Stimulated activated CD8-positive, alpha-beta memory T cell treated with anti-CD3 and anti-CD28 coated beads, Interleukin-7, amount 100 ng/mL, for 4 hours (primary cell): ENCODE results near the gene SP7.
"Not testable (repeated sequence)": the region's sequence is repeated elsewhere in the genome, so short reads cannot be mapped to it uniquely, and the experiment has no call there.

Source experiments
- DNase-seq, 2 donors: peaks; one replicate each; pipeline ENCODE4 v3.0.0-alpha.2; 2020; ENCODE audit warnings: low read depth in 2 of 2

Gene SP7

DNA sequence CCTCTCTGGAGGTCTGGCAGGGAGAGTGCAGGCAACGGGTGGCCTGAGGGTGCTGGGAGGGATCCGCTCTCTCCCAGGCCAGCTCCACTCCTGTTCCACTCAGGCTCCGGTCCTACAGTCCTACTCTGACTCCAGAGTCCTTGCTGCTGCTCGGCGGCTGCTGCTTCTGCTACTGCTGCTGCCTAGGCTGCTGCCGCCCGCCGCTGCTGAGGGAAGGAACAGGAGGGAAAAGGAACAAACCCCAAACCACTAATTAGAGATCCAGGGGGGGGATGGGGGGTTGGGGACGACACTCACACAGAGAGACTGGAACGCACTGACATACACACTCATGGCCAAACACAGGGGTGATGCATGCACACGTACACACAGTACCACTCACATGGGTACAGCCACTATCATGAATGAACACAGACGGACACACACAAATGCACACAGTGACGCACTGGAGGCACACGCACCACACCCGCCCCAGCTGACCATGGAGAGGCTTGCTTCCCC is at the start of gene SP7:
Gene SP7, minus strand, starts transcription at position 174 of the 501 bp plus-strand sequence. CDS start 708 bp downstream, outside the sequence.
- no peak for DNase-seq

GRCh38 chr12:53383258-53383657 is 47.1 kb upstream of the SP7 start:
- no peak for DNase-seq

DNA sequence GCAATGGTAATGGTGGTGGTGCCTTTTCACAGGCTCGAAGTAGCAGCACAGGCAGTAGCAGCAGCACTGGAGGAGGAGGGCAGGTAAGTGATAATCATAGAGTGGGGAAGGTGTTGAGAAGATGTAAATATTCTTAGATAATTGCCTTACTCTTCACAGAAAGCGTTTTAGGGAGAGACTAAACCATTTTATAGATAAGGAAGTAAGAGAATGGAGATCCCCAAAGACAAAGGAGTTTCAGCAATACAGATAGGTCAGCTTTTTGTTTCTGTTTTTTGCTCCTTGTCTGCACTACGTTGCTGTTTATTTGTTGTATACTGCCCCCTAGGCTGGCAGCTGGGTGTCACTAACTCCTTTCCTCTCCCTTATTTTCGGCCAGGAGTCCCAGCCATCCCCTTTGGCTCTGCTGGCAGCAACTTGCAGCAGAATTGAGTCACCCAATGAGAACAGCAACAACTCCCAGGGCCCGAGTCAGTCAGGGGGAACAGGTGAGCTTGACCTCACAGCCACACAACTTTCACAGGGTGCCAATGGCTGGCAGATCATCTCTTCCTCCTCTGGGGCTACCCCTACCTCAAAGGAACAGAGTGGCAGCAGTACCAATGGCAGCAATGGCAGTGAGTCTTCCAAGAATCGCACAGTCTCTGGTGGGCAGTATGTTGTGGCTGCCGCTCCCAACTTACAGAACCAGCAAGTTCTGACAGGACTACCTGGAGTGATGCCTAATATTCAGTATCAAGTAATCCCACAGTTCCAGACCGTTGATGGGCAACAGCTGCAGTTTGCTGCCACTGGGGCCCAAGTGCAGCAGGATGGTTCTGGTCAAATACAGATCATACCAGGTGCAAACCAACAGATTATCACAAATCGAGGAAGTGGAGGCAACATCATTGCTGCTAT is 45.8 kb upstream of the SP7 start:
- no peak for DNase-seq

DNA sequence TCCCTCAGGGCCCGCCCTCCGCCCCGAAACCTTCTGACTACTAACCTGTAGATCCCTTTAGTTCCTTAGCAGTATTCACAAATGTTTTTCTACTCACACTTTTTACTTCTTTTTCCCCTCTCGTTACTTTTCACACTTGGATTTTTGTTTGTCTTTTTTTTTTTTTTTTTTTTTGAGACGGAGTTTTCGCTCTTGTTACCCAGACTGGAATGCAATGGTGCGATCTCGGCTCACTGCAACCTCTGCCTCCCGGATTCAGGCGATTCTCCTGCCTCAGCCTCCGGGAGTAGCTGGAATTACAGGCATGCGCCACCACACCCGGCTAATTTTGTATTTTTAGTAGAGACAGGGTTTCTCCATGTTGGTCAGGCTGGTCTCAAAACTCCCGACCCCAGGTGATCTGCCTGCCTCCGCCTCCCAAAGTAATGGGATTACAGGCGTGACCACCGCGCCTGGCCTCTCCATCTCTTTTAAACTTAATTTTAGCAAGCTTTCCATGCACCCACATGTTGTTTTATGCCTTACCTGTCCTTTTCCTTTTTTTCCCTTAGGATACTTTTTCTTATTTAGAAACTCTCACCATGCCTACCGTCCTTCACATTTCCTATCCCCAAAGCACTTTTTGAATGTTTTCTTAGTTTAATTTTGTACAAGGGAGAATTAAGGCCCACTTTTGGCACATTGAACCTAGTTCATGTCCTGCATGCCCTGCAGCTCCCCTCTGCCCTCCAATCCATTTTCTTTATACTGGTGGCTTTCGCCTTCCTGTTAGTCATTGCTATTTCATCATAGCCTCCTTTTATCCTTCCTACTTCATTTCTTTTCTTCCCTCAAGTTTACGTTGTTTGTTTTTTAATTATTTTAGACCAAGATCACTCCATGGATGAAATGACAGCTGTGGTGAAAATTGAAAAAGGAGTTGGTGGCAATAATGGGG is 44.9 kb upstream of the SP7 start:
- no peak for DNase-seq

DNA sequence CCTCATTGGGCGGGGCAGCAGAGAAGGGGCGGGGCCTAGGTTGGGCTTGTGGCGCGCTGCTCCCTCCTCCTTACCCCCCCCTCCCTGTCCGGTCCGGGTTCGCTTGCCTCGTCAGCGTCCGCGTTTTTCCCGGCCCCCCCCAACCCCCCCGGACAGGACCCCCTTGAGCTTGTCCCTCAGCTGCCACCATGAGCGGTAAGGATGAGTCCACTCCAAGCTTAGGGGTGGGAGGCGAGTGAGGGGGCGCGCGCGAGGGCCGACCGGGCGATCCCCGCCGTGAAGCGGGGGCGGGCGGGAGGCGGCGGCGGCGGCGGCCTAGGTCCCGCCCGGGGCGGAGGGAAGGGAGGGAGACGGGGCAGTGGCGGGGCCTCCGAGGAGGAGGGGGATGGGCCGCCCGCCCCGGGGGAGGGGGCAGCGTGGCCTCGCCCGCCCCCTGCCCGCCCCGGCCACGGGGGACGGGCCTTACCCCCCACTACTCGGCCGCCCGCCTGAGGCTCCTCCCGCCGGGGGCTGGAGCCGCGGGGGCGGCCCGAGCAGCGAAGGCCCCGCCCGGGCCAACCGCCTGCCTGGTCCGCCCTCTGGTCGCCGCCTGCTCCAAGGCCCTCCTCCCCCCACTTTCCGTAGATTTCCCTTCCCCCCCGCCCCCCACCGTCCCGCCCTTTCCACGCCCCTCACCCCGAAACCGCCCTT is 44.1 kb upstream of the SP7 start, which contains the start of gene SP1:
Gene SP1, plus strand, starts transcription at position 73 of the 690 bp plus-strand sequence. Its CDS starts 116 bp downstream, at position 189.
- DNase-seq = peak; percentile 79 to 83

- peak; percentile 95 to 100 for DNase-seq
Observed at GRCh38 chr12:53379389-53380103, 43.4 kb upstream of the SP7 start.

GRCh38 chr12:53378724-53379388 is 42.7 kb upstream of the SP7 start:
- no peak for DNase-seq

DNA sequence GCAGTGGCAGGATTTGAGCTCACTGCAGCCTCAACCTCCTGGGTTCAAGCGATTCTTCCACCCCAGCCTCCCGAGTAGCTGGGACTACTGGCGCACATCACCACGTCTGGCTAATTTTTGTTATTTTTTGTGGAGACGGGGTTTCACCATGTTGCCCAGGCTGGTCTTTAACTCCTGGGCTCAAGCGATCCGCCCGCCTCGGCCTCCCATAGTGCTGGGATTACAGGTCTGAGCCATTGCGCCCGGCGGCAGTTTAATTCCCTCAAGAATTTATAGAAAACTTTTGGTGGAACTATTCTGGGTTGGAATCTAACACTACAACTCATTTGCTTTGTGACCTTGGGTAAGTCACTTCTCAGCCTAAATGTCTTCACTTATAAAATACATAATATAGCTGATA is 42.1 kb upstream of the SP7 start:
- DNase-seq = no peak

GRCh38 chr12:53376747-53377146 is 40.6 kb upstream of the SP7 start:
- no peak for DNase-seq

GRCh38 chr12:53374277-53374676 is 38.1 kb upstream of the SP7 start:
- DNase-seq = not testable (repeated sequence)

GRCh38 chr12:53373554-53374133 is 37.5 kb upstream of the SP7 start:
- not testable (repeated sequence) for DNase-seq

DNA sequence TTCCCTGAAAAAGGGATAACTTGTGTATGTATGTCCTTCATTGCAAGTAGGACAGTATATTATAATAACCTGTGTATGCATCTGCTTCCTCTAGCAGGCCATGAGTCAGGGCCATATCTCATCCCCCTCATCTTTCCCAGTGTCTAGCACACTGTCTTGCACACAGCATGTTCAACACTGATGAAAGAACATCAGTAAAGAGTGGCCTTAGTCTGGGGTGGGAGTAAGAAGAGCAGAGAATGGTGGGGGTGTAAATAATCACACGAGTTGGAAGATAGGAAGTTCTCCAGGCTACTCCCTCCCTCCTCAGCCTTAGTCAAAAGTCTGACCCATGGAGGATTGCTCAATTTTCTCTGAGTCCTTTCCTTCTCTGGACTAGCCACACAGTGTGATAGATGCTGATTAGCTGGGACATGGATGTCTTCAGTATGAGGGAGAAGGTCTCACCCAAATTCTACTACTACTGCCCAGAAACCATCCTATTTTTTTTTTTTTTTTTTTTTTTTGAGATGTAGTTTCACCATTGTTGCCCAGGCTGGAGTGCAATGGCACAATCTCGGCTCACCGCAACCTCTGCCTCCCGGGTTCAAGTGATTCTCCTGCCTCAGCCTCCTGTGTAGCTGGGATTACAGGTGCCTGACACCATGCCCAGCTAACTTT is 29.2 kb upstream of the SP7 start:
- no peak for DNase-seq

DNA sequence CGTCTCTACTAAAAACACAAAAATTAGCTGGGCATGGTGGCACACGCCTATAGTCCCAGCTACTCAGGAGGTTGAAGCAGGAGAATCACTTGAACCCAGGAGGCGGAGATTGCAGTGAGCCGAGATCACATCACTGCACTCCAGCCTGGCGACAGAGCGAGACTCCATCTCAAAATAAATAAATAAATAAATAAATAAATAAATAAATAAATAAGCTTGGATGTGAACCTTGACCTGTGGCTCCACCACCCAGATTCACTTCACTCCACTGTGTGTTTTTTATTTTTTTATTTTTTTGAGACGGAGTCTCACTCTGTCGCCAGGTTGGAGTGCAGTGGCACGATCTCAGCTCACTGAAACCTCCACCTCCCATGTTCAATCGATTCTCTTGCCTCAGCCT is 25.5 kb upstream of the SP7 start:
- not testable (repeated sequence) for DNase-seq

DNA sequence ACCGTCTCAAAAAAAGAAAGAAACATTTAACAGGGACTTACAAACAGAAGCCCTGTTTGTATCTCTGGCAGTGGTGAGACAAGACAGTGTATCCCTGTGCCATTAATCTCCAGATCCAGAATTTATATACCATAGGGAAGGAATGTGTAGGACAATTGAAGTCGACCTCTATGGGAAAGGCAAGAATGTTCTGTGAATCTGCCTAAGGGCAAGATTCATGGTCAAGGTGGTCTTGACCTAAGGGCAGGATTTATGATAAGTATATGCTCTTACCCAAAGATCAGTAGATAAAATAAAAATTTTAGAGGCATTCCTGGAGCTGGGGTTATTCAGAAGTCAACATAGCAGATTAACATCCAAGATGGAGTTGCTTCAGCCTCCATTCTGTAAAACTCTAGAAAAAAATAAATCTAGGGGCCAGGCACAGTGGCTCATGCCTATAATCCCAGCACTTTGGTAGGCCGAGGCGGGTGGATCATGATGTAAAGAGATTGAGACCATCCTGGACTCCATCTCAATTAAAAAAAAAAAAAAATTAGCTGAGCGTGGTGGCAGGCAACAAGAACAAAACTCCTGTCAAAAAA is 22.8 kb upstream of the SP7 start:
- DNase-seq = no peak

DNA sequence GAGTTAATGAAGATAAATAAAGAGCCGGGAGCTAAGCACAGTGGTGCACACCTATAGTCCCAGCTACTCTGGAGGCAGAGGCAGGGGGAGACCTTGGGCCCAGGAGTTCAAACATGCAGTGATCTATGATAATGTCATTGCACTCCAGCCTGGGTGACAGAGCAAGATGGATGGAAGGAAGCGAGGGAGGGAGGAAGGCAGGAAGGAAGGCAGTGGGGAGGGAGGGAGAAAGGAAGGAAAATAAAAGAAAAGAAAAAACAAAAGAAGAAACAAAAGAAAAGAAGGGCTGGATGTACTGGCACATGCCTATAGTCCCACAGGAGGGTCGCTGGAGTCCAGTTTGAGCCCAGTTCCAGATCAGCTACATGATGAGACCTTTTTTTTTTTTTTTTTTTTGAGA is 19.0 kb upstream of the SP7 start:
- DNase-seq = no peak

DNA sequence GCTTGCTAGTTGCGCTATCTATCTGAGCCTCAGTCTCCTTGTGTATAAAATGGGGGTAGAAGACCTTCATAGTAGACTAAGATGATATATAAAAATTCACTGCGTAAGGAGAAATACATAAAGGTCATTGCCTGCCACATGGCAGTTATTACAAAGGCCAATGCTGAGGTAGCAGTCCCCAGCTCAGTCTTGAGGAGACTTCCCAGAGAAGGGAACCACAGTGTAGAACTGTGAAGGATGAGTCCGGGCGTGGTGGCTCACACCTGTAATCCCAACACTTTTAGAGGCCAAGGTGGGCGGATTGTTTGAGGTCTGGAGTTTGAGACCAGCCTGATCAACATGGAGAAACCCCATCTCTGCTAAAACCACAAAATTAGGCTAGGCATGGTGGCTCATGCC is 17.1 kb upstream of the SP7 start:
- no peak for DNase-seq

DNA sequence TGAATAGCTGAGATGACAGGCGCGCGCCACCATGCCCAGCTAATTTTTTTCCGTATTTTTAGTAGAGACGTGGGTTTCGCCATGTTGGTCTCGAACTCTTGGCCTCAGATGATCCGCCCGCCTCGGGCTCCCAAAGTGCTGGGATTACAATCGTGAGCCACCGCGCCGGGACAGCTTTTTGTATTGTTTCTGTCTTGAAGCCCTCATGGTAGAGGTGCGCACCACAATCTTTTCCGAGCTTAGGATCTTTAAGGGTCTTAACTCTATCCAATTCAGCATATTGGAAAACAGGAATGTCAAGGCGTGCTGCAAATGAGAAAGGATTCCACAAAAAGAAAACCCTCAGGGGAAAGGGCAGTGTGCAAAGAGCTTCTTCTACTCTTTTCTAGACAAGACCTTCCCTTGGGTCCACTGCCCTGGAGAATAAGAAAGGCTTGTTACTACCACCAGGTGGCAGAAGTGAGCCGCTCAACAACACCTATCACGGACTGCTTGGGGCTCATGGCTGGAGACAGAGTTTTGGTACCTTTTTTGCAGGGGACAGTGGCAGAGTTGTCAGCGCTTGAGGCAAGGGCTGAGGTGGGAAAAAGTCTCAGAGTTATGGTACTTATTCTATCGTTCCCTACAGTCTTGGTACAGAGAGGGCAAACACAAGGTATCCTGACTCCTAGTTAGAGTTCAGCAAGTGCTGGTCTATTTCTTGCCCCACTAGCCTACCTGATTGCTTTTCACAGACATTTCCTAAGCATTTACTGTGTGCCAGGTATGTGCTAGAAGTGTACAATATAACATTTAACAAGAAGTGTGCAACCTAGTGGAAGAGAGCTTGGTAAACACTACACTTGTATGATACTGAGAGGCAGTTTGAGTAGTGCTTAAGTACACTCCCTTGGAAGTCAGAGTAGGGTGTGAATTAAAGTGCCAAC is 16.4 kb upstream of the SP7 start:
- peak; percentile 64 to 74 for DNase-seq

DNA sequence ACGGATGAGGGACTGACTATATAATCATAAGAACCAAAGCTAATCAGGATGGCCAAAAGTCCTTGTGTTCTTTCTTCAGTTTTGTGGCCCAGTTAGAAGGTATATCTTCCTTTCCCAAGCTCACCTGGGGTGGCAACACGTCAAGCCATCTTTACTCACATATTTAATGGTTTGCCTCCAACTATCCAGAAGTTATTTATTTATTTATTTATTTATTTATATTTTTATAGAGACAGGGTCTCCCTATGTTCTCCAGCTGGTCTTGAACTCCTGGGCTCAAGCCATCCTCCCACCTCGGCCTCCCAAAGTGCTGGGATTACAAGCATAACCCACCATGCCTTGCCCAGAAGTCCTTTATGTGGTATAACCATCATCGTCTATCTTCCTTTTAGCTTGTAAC is 11.8 kb upstream of the SP7 start:
- DNase-seq = no peak
